H1 (cell line): Measurements from ENCODE around the gene TOR1A. TPM values are rescaled to one million over a fixed set of nuclear protein-coding genes. Genes with fewer than 3 reads are reported as not detected.

Source experiments
- CTCF ChIA-PET: fragments of 300-600 bp; sonication (Branson Sonifier 250); formaldehyde crosslinking; loops from one replicate; lab custom pipeline; 2021; ENCODE audit not compliant: partially characterized antibody; lab: Charles Lee
- POLR2A ChIA-PET: fragments of 300-600 bp; sonication (Branson Sonifier 250); formaldehyde crosslinking; loops from one replicate; lab custom pipeline; 2021; ENCODE audit warnings: inconsistent platforms; ENCODE audit not compliant: partially characterized antibody; lab: Charles Lee
- DNase-seq, 2 experiments: peaks; one replicate each; pipeline versions ENCODE4 v3.0.0 to v3.0.0-alpha.2; 2010 to 2022; ENCODE audit warnings: low spot score in 2 of 2, low read depth in 1 of 2, mixed read lengths in 1 of 2
- FAIRE-seq: peaks from 2 replicates; lab custom pipeline; 2011; peaks lifted over from hg19 to GRCh38; lab: Jason Lieb, UNC
- H2AFZ ChIP-seq: 2 replicates; pipeline ENCODE4 v1.8.1; 2012; ENCODE audit warnings: low read length, inconsistent platforms
- H2AK5ac ChIP-seq: 2 replicates; pipeline ENCODE4 v1.6.1; 2013; ENCODE audit warnings: low read depth, low read length
- H2BK120ac ChIP-seq: replicated peaks from 2 replicates; pipeline ENCODE3; 2013; ENCODE audit warnings: low read depth, low read length, inconsistent platforms
- H2BK12ac ChIP-seq: 2 replicates; pipeline ENCODE4 v1.6.1; 2013; ENCODE audit warnings: low read depth, low read length
- H2BK15ac ChIP-seq: 2 replicates; pipeline ENCODE4 v1.6.1; 2013; ENCODE audit warnings: low read length
- H2BK20ac ChIP-seq: 2 replicates; pipeline ENCODE4 v1.6.1; 2013; ENCODE audit warnings: low read length
- H2BK5ac ChIP-seq: 2 replicates; pipeline ENCODE4 v1.6.1; 2013; ENCODE audit warnings: low read depth, low read length
- H3K14ac ChIP-seq: 2 replicates; pipeline ENCODE4 v1.6.1; 2013; ENCODE audit warnings: inconsistent platforms; ENCODE audit not compliant: insufficient read length
- H3K18ac ChIP-seq: 2 replicates; pipeline ENCODE4 v1.6.1; 2013; ENCODE audit warnings: low read length; ENCODE audit errors: extremely low read depth
- H3K23ac ChIP-seq: 2 replicates; pipeline ENCODE4 v1.6.1; 2013; ENCODE audit warnings: inconsistent platforms; ENCODE audit not compliant: insufficient read length
- H3K23me2 ChIP-seq: 2 replicates; pipeline ENCODE4 v1.6.1; 2013; ENCODE audit warnings: low read depth, low read length
- H3K27ac ChIP-seq: 2 replicates; pipeline ENCODE4 v1.6.1; 2011; ENCODE audit warnings: low read depth, low read length, inconsistent platforms
- H3K27me3 ChIP-seq, 4 experiments: replicated peaks in 1 of 4; 1 replicate in 1 of 4; 2 replicates in 3 of 4; pipeline versions ENCODE4 v1.6.1 to v1.8.1; 2011 to 2013; ENCODE audit warnings: low read length in 3 of 4, mild to moderate bottlenecking in 3 of 4, inconsistent platforms in 2 of 4, mixed read lengths in 2 of 4, moderate library complexity in 1 of 4; ENCODE audit not compliant: control insufficient read depth in 3 of 4, insufficient read depth in 3 of 4; ENCODE audit errors: extremely low read depth in 1 of 4
- H3K36me3 ChIP-seq, 4 experiments: 2 replicates each; pipeline versions ENCODE4 v1.6.1 to v1.8.1; 2011 to 2013; ENCODE audit warnings: mild to moderate bottlenecking in 4 of 4, low read length in 3 of 4, moderate library complexity in 2 of 4, control low read depth in 1 of 4, inconsistent platforms in 1 of 4; ENCODE audit not compliant: insufficient read depth in 4 of 4, control insufficient read depth in 2 of 4
- H3K4ac ChIP-seq: replicated peaks from 2 replicates; pipeline ENCODE3; 2013; ENCODE audit warnings: low read length, low read depth, mixed read lengths, inconsistent platforms; ENCODE audit not compliant: insufficient read length
- H3K4me1 ChIP-seq, 4 experiments: replicated peaks in 1 of 4; 1 replicate in 1 of 4; 2 replicates in 3 of 4; pipeline versions ENCODE4 v1.6.1 to v1.8.1; 2011 to 2013; ENCODE audit warnings: low read length in 3 of 4, inconsistent platforms in 2 of 4, mixed read lengths in 1 of 4; ENCODE audit not compliant: insufficient read depth in 4 of 4, control insufficient read depth in 3 of 4
- H3K4me2 ChIP-seq, 2 experiments: 2 replicates each; pipeline versions ENCODE4 v1.6.1 to v1.8.1; 2011 to 2013; ENCODE audit warnings: low read depth in 2 of 2, low read length in 2 of 2, control low read depth in 1 of 2, inconsistent platforms in 1 of 2, mild to moderate bottlenecking in 1 of 2; ENCODE audit not compliant: insufficient read depth in 1 of 2
- H3K4me3 ChIP-seq, 4 experiments: fragments of 200-600, 300-600 bp in 1 of 4; sonication (generic), shearing (Covaris generic), sonication (Bioruptor Twin) in 1 of 4; 2 replicates each; pipeline versions ENCODE4 v1.5.1 to v1.8.1; 2011 to 2016; ENCODE audit warnings: low read length in 4 of 4, low read depth in 3 of 4, control low read depth in 2 of 4, inconsistent platforms in 2 of 4, mild to moderate bottlenecking in 2 of 4, mixed read lengths in 1 of 4, moderate library complexity in 1 of 4; ENCODE audit not compliant: insufficient read depth in 2 of 4; ENCODE audit errors: extremely low read depth in 1 of 4
- H3K56ac ChIP-seq: replicated peaks from 2 replicates; pipeline ENCODE3; 2013; ENCODE audit warnings: low read depth, mild to moderate bottlenecking, mixed read lengths, low read length, inconsistent platforms; ENCODE audit not compliant: insufficient read length
- H3K79me1 ChIP-seq: 2 replicates; pipeline ENCODE4 v1.6.1; 2013; ENCODE audit warnings: low read depth, low read length, control low read depth
- H3K79me2 ChIP-seq, 2 experiments: 2 replicates each; pipeline versions ENCODE4 v1.6.1 to v1.8.1; 2012 to 2013; ENCODE audit warnings: low read length in 2 of 2, mild to moderate bottlenecking in 2 of 2, inconsistent platforms in 1 of 2; ENCODE audit not compliant: insufficient read depth in 2 of 2, control insufficient read depth in 1 of 2
- H3K9ac ChIP-seq, 4 experiments: replicated peaks in 1 of 4; 1 replicate in 1 of 4; 2 replicates in 3 of 4; pipeline versions ENCODE4 v1.6.1 to v1.8.1; 2011 to 2013; ENCODE audit warnings: low read depth in 3 of 4, low read length in 3 of 4, control low read depth in 2 of 4, mild to moderate bottlenecking in 2 of 4, moderate library complexity in 2 of 4, inconsistent platforms in 1 of 4; ENCODE audit errors: extremely low read depth in 1 of 4
- H3K9me3 ChIP-seq, 2 experiments: 2 replicates each; pipeline versions ENCODE4 v1.6.1 to v1.8.1; 2012 to 2013; ENCODE audit warnings: mild to moderate bottlenecking in 2 of 2, moderate library complexity in 2 of 2, control low read depth in 1 of 2, inconsistent platforms in 1 of 2, low read depth in 1 of 2, low read length in 1 of 2, mixed read lengths in 1 of 2; ENCODE audit not compliant: insufficient read depth in 2 of 2
- H4K20me1 ChIP-seq, 2 experiments: replicated peaks in 1 of 2; 2 replicates each; pipeline versions ENCODE3 to v1.8.1; 2011 to 2013; ENCODE audit warnings: inconsistent platforms in 2 of 2, low read length in 2 of 2, mild to moderate bottlenecking in 1 of 2; ENCODE audit not compliant: insufficient read depth in 2 of 2, control insufficient read depth in 1 of 2
- H4K5ac ChIP-seq: 2 replicates; pipeline ENCODE4 v1.6.1; 2013; ENCODE audit warnings: low read length, low read depth, mixed read lengths, inconsistent platforms; ENCODE audit not compliant: insufficient read length
- H4K8ac ChIP-seq: 2 replicates; pipeline ENCODE4 v1.8.0; 2013; ENCODE audit warnings: mild to moderate bottlenecking, moderate library complexity, low read length, inconsistent platforms; ENCODE audit not compliant: insufficient read depth; ENCODE audit errors: extremely low read depth
- H4K91ac ChIP-seq: replicated peaks from 2 replicates; pipeline ENCODE3; 2013; ENCODE audit warnings: low read length, mixed read lengths, inconsistent platforms; ENCODE audit not compliant: insufficient read length
- BRCA1 ChIP-seq: IDR thresholded peaks from 2 replicates; pipeline ENCODE4 v1.6.1; 2012; ENCODE audit warnings: low read depth, low read length, improper control_type of control experiment
- POLR2A ChIP-seq, 2 experiments: IDR thresholded peaks; 1 replicate in 1 of 2; 2 replicates in 1 of 2; pipeline ENCODE4 v1.6.1; 2011; ENCODE audit warnings: low read depth in 2 of 2, low read length in 2 of 2, mild to moderate bottlenecking in 2 of 2; ENCODE audit errors: control extremely low read depth in 1 of 2
- RNF2 ChIP-seq: fragments of 200-900, 300-1000 bp; sonication (generic); IDR thresholded peaks from 2 replicates; pipeline ENCODE4 v1.7.1; 2016; ENCODE audit warnings: borderline replicate concordance, low read depth, mild to moderate bottlenecking, antibody characterized with exemption, low read length; ENCODE audit not compliant: poor library complexity, severe bottlenecking; ENCODE audit errors: missing control alignments
- SIRT6 ChIP-seq: IDR thresholded peaks from one replicate; pipeline ENCODE4 v1.7.1; 2012; ENCODE audit warnings: low read length, inconsistent platforms
- YY1 ChIP-seq: IDR thresholded peaks from 2 replicates; pipeline ENCODE4 v1.6.1; 2011; ENCODE audit warnings: low read depth, mild to moderate bottlenecking, low read length
- ZNF274 ChIP-seq: IDR thresholded peaks from 2 replicates; pipeline ENCODE4 v1.7.0; 2012; ENCODE audit warnings: low read length, borderline replicate concordance; ENCODE audit errors: extremely low read depth
- WGBS, 2 experiments: shearing (Covaris generic) in 1 of 2; methylation state at CpG; one replicate each; pipeline versions ENCODE4 v1.1.6 to v1.1.7; 2013 to 2015; ENCODE audit warnings: low lambda C conversion rate in 2 of 2, mixed read lengths in 2 of 2, inconsistent platforms in 1 of 2, low coverage in 1 of 2, missing lambda C conversion rate in 1 of 2; ENCODE audit not compliant: insufficient replicate concordance in 2 of 2, insufficient coverage in 1 of 2, insufficient read length in 1 of 2; ENCODE audit errors: extremely low coverage in 1 of 2, missing lambda C conversion rate in 1 of 2; 5-methylcytosine and 5-hydroxymethylcytosine counted together
- polyA plus RNA-seq, 7 experiments: library from polyadenylated mRNA; depleted of rRNA in 3 of 7; stranded (reverse) in 5 of 7; unstranded in 2 of 7; fragments of >200 nt in 5 of 7; fragments of 200-250 nt in 2 of 7; gene quantifications; 1 replicate in 5 of 7; 2 replicates in 1 of 7; 4 replicates in 1 of 7; pipeline versions ENCODE4 v1.2.1 to v1.2.3, GENCODE V29; 2011 to 2013; ENCODE audit warnings: missing spikeins in 2 of 7, mixed read lengths in 2 of 7
- total RNA-seq: library from RNA; stranded (reverse); fragmentation: NEBNext Ultra II Directional; extraction: Animal tissue kit (Norgen Biotek cat#: 25700); gene quantifications from 2 replicates; pipeline ENCODE4 v1.2.1, GENCODE V29; 2021

TOR1A gene
- total and polyA plus RNA-seq, 2 of the 8 experiments (the other 6 are each of a cell fraction or from before 2014, with no cell fraction given): 37.6 to 46.7 TPM

- TF ChIP-seq SIRT6: no peak
- no peak for TF ChIP-seq POLR2A (IDR thresholded peaks at IDR 0.05; ENCODE audit: control extremely low read depth in 1 of 2, low read depth in 2 of 2, low read length in 2 of 2)
- no peak for TF ChIP-seq RNF2
- TF ChIP-seq BRCA1: no peak
- no peak for TF ChIP-seq YY1
- TF ChIP-seq ZNF274: no peak
- CTCF ChIA-PET: interaction anchor here (0.7 to 1.5 kb wide), 5 partner anchors 10 to 817 kb away, joined by 3 to 6 read pairs (median 3); no protein-coding TSS in a partner anchor
- WGBS, 2 experiments: 81% methylated on average over 5 of the region's 5 CpGs; no CpG with 5 or more reads in 1 of the 2 experiments
Measured at GRCh38 chr9:129851821-129852220, 27.9 kb upstream of the TOR1A start.

More at GRCh38 chr9:129851821-129852220, 27.9 kb upstream of the TOR1A start:
- no peak overlapping the region for H4K5ac ChIP-seq
- POLR2A ChIA-PET: no interaction called here
- no peaks in the 10 kb centered on the region for H3K23me2 ChIP-seq
- H2AFZ ChIP-seq: no peak overlapping the region
- no peak overlapping the region for H2BK5ac ChIP-seq
- H3K4me3 ChIP-seq: no peak overlapping the region
- H3K4ac ChIP-seq: no peak overlapping the region
- H4K8ac ChIP-seq: no peak overlapping the region
- H3K27me3 ChIP-seq: no peaks in the 10 kb centered on the region
- no peak overlapping the region for H3K23ac ChIP-seq
- H3K56ac ChIP-seq: no peak overlapping the region
- no peak overlapping the region for H3K9ac ChIP-seq
- H2BK12ac ChIP-seq: no peak overlapping the region
- H3K9me3 ChIP-seq: no peaks in the 10 kb centered on the region
- H2AK5ac ChIP-seq: no peak overlapping the region
- H2BK20ac ChIP-seq: no peak overlapping the region
- H3K36me3 ChIP-seq: peaks cover 0 to 9% (median 1%) of the 10 kb centered on the region in 4 experiments; a peak in 2 of 8 replicates
- H3K27ac ChIP-seq: no peak overlapping the region
- no peak overlapping the region for H3K4me2 ChIP-seq
- no peak overlapping the region for H3K18ac ChIP-seq
- DNase-seq: no peak
- H4K91ac ChIP-seq: no peak overlapping the region
- H3K14ac ChIP-seq: no peak overlapping the region
- H3K4me1 ChIP-seq: no peaks in the 10 kb centered on the region
- H2BK120ac ChIP-seq: no peak overlapping the region
- peaks cover 2% of the 10 kb centered on the region in 2 experiments for H4K20me1 ChIP-seq
- H2BK15ac ChIP-seq: no peak overlapping the region
- no peaks in the 10 kb centered on the region; the same call in 1 of the 2 replicates for H3K79me1 ChIP-seq
- no peaks in the 10 kb centered on the region for H3K79me2 ChIP-seq
- no peak for FAIRE-seq
